ENCODE measurements around the gene RNF7. TPM values are rescaled to one million over a fixed set of nuclear protein-coding genes. Genes with fewer than 3 reads are reported as not detected.
"Not testable (repeated sequence)": the region's sequence is repeated elsewhere in the genome, so short reads cannot be mapped to it uniquely, and the experiment has no call there.

RNF7 gene
- polyA plus RNA-seq, 3 donors, result 92.2 to 206 (median 187) TPM

DNA sequence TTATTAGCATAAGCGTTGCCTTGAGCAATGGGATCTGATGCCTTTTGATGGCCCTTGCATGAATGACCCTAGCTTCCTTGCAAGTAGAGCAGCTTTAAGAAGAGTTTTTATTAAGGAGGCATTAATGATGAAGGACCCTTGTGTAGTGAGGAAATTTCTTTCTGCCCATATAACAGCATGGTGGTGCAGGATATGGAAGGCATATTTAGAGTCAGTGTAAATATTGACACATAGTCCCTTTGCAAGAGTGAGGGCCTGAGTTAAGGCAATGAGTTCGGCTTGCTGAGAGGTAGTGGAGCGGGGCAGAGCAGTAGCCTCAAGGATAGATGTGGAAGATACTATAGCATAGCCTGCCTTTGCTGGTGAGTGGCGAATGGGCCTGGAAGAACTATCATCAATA lies 45.1 kb upstream of the RNF7 start:
- H3K9ac ChIP-seq (ENCODE audit: insufficient read depth, low read length, poor library complexity, severe bottlenecking); intact Hi-C loops (cut with micrococcal nuclease); H3K27ac Mint-ChIP-seq: not testable (repeated sequence)

DNA sequence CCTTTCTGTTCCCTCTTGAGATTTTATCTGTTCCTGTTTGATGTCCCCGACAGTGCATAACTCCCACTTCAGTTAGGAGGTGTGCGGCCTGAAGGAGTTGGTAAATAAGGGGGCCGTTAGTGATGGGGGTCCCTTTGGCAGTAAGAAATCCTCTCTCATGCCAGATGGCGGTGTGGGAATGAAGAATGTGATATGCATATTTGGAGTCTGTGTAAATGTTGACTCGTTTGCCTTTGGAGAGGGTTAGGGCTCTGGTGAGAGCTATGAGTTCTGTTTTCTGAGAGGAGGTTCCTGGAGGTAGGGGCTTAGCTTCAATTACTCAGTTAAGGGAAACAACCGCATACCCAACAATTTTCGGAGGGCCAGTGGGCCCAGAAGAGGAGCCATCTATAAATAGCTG lies 38.8 kb upstream of the RNF7 start:
- Mint-ChIP-seq H3K27me3 (ENCODE audit: low read depth in 3 of 3) (peaks cover 0 to 3% (median 0%) of the 10 kb centered on the region in 3 donors), H3K36me3 (no peaks in the 10 kb centered on the region), H3K4me1 (no peaks in the 10 kb centered on the region), H3K27ac (no peak overlapping the region), H3K4me3 (no peak overlapping the region), H3K9me3 (peaks cover 0 to 12% (median 7%) of the 10 kb centered on the region in 7 donors)
- Histone ChIP-seq H2AFZ (ENCODE audit: insufficient read depth, low read depth, low read length, poor library complexity, severe bottlenecking) (no peak overlapping the region), H3K9me3 (replicated peaks in 1 of 2; ENCODE audit: control insufficient read depth in 1 of 2, insufficient read depth in 1 of 2, low read length in 2 of 2) (peaks cover 4 to 6% of the 10 kb centered on the region in 2 donors), H3K79me2 (ENCODE audit: insufficient read depth, low read length) (no peaks in the 10 kb centered on the region), H3K4me3 (replicated peaks in 1 of 3; ENCODE audit: low read depth in 2 of 3, low read length in 3 of 3) (no peak overlapping the region), H3K27ac (ENCODE audit: low read depth in 1 of 2, low read length in 2 of 2) (no peak overlapping the region), H3K4me1 (ENCODE audit: control insufficient read depth in 1 of 2, insufficient read depth in 2 of 2, low read length in 2 of 2) (no peaks in the 10 kb centered on the region), H3K4me2 (replicated peaks; ENCODE audit: extremely low read depth, low read length, poor library complexity, severe bottlenecking) (no peak overlapping the region), H3K36me3 (replicated peaks in 1 of 2; ENCODE audit: control insufficient read depth in 1 of 2, insufficient read depth in 2 of 2, low read length in 2 of 2) (no peaks in the 10 kb centered on the region), H3K9ac (ENCODE audit: insufficient read depth, low read length, poor library complexity, severe bottlenecking) (no peak overlapping the region), H4K20me1 (ENCODE audit: insufficient read depth, low read length) (no peaks in the 10 kb centered on the region), H3K27me3 (ENCODE audit: control insufficient read depth in 2 of 2, insufficient read depth in 2 of 2, low read length in 2 of 2) (no peaks in the 10 kb centered on the region)
- WGBS (ENCODE audit: insufficient coverage), result 92% methylated on average over 5 of the region's 7 CpGs
- TF ChIP-seq, protein P1, sequence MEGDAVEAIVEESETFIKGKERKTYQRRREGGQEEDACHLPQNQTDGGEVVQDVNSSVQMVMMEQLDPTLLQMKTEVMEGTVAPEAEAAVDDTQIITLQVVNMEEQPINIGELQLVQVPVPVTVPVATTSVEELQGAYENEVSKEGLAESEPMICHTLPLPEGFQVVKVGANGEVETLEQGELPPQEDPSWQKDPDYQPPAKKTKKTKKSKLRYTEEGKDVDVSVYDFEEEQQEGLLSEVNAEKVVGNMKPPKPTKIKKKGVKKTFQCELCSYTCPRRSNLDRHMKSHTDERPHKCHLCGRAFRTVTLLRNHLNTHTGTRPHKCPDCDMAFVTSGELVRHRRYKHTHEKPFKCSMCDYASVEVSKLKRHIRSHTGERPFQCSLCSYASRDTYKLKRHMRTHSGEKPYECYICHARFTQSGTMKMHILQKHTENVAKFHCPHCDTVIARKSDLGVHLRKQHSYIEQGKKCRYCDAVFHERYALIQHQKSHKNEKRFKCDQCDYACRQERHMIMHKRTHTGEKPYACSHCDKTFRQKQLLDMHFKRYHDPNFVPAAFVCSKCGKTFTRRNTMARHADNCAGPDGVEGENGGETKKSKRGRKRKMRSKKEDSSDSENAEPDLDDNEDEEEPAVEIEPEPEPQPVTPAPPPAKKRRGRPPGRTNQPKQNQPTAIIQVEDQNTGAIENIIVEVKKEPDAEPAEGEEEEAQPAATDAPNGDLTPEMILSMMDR (IDR thresholded peaks at IDR 0.05), result no peak
- intact Hi-C loops (cut with micrococcal nuclease), result no loop called here
- no peak for DNase-seq

More for the DNA sequence above, 45.1 kb upstream of the RNF7 start:
- WGBS (ENCODE audit: insufficient coverage), result 90% methylated on average over 3 of the region's 4 CpGs
- H3K9me3 ChIP-seq (replicated peaks in 1 of 2; ENCODE audit: control insufficient read depth in 1 of 2, insufficient read depth in 1 of 2, low read length in 2 of 2); H3K79me2 ChIP-seq (ENCODE audit: insufficient read depth, low read length); H3K36me3 Mint-ChIP-seq; H4K20me1 ChIP-seq (ENCODE audit: insufficient read depth, low read length); H3K27ac ChIP-seq (ENCODE audit: low read depth in 1 of 2, low read length in 2 of 2); H3K9me3 Mint-ChIP-seq; H3K4me1 Mint-ChIP-seq; H3K4me3 Mint-ChIP-seq; H3K36me3 ChIP-seq (replicated peaks in 1 of 2; ENCODE audit: control insufficient read depth in 1 of 2, insufficient read depth in 2 of 2, low read length in 2 of 2); H3K27me3 Mint-ChIP-seq (ENCODE audit: low read depth in 3 of 3); H3K27me3 ChIP-seq (ENCODE audit: control insufficient read depth in 2 of 2, insufficient read depth in 2 of 2, low read length in 2 of 2); H2AFZ ChIP-seq (ENCODE audit: insufficient read depth, low read depth, low read length, poor library complexity, severe bottlenecking); H3K4me3 ChIP-seq (replicated peaks in 1 of 3; ENCODE audit: low read depth in 2 of 3, low read length in 3 of 3); DNase-seq; H3K4me2 ChIP-seq (replicated peaks; ENCODE audit: extremely low read depth, low read length, poor library complexity, severe bottlenecking): not testable (repeated sequence)
- H3K4me1 ChIP-seq (ENCODE audit: control insufficient read depth in 1 of 2, insufficient read depth in 2 of 2, low read length in 2 of 2), result peaks cover 31 to 38% of the 10 kb centered on the region in 2 donors

All from CD14-positive monocyte (primary cell).